SK-N-SH (cell line): ENCODE results near the gene PDGFB. TPM values are rescaled to one million over a fixed set of nuclear protein-coding genes. Genes with fewer than 3 reads are reported as not detected.

Source experiments
- CTCF ChIA-PET: fragments of 300-600, 350-600 bp; formaldehyde crosslinking; extraction: SDS; loops from one replicate; lab custom pipeline; 2021; lab: Yijun Ruan, JAX
- POLR2A ChIA-PET: fragments of 350-600 bp; sonication (Branson Sonifier 250); formaldehyde crosslinking; extraction: SDS; loops from one replicate; lab custom pipeline; 2020; ENCODE audit warnings: antibody characterized with exemption, inconsistent platforms; lab: Yijun Ruan, JAX
- DNase-seq: peaks from one replicate; pipeline ENCODE4 v3.0.0; 2012
- H2AFZ ChIP-seq: fragments of 200-600 bp; sonication (generic); 2 replicates; pipeline ENCODE4 v1.8.1; 2016; ENCODE audit warnings: antibody characterized with exemption, mild to moderate bottlenecking, low read depth
- H3F3A ChIP-seq: fragments of 200-600 bp; sonication (generic); replicated peaks from 2 replicates; pipeline ENCODE3; 2016; ENCODE audit warnings: antibody characterized with exemption, mild to moderate bottlenecking; ENCODE audit not compliant: insufficient read depth
- H3K27ac ChIP-seq, 2 experiments: fragments of 200-500 bp in 1 of 2; fragments of 200-600 bp in 1 of 2; sonication (Bioruptor generic) in 1 of 2; sonication (generic), shearing (Covaris generic) in 1 of 2; 2 replicates each; pipeline versions ENCODE4 v1.5.1 to v1.6.1; 2014 to 2016; ENCODE audit warnings: low read depth in 2 of 2, inconsistent platforms in 1 of 2, low read length in 1 of 2, mild to moderate bottlenecking in 1 of 2, mixed read lengths in 1 of 2
- H3K27me3 ChIP-seq: fragments of 200-600 bp; sonication (generic), shearing (Covaris generic); 2 replicates; pipeline ENCODE4 v1.6.1; 2016; ENCODE audit warnings: mixed run types; ENCODE audit not compliant: insufficient read depth
- H3K36me3 ChIP-seq, 2 experiments: fragments of 200-500 bp in 1 of 2; fragments of 200-600 bp in 1 of 2; sonication (Bioruptor generic) in 1 of 2; sonication (generic) in 1 of 2; replicated peaks in 1 of 2; 2 replicates each; pipeline versions ENCODE3 to v1.5.1; 2014 to 2016; ENCODE audit warnings: low read length in 1 of 2, mild to moderate bottlenecking in 1 of 2; ENCODE audit not compliant: insufficient read depth in 2 of 2, control insufficient read depth in 1 of 2
- H3K4me1 ChIP-seq, 2 experiments: fragments of 200-500 bp in 1 of 2; fragments of 200-600 bp in 1 of 2; sonication (Bioruptor generic) in 1 of 2; sonication (generic), shearing (Covaris generic) in 1 of 2; 2 replicates each; pipeline versions ENCODE4 v1.5.1 to v1.6.1; 2014 to 2016; ENCODE audit warnings: low read depth in 1 of 2, low read length in 1 of 2, mixed run types in 1 of 2; ENCODE audit not compliant: insufficient read depth in 2 of 2, control insufficient read depth in 1 of 2
- H3K4me2 ChIP-seq: fragments of 200-600 bp; sonication (generic), shearing (Covaris generic); 2 replicates; pipeline ENCODE4 v1.6.1; 2017; ENCODE audit warnings: mixed run types
- H3K4me3 ChIP-seq, 2 experiments: fragments of 200-500 bp in 1 of 2; fragments of 200-600 bp in 1 of 2; sonication (Bioruptor generic) in 1 of 2; sonication (generic), shearing (Covaris generic) in 1 of 2; 2 replicates each; pipeline versions ENCODE4 v1.5.1 to v1.8.1; 2014 to 2016; ENCODE audit warnings: low read depth in 2 of 2, inconsistent platforms in 1 of 2, low read length in 1 of 2, mild to moderate bottlenecking in 1 of 2, mixed read lengths in 1 of 2, moderate library complexity in 1 of 2
- H3K79me2 ChIP-seq: fragments of 200-600 bp; sonication (generic); 2 replicates; pipeline ENCODE4 v1.8.1; 2017; ENCODE audit warnings: mild to moderate bottlenecking; ENCODE audit not compliant: insufficient read depth
- H3K9ac ChIP-seq: fragments of 200-600 bp; sonication (generic); 2 replicates; pipeline ENCODE4 v1.6.1; 2017; ENCODE audit warnings: mixed run types
- H3K9me2 ChIP-seq: fragments of 200-600 bp; sonication (generic); 2 replicates; pipeline ENCODE4 v1.6.1; 2017; ENCODE audit warnings: mixed run types
- H3K9me3 ChIP-seq: fragments of 200-600 bp; sonication (generic); 2 replicates; pipeline ENCODE4 v1.6.1; 2017; ENCODE audit warnings: mixed run types, mild to moderate bottlenecking, moderate library complexity
- H4K20me1 ChIP-seq: fragments of 200-600 bp; sonication (generic); 2 replicates; pipeline ENCODE4 v1.6.1; 2017; ENCODE audit warnings: mild to moderate bottlenecking, mixed run types; ENCODE audit not compliant: insufficient read depth
- CTCF ChIP-seq: fragments of 200-600 bp; sonication (generic); IDR thresholded peaks from 2 replicates; pipeline ENCODE4 v1.6.1; 2017; ENCODE audit warnings: antibody characterized with exemption, mild to moderate bottlenecking, moderate library complexity
- EZH2phosphoT487 ChIP-seq: fragments of 200-600 bp; sonication (generic); IDR thresholded peaks from 2 replicates; pipeline ENCODE4 v1.6.1; 2017; ENCODE audit warnings: low read depth, mixed run types, mild to moderate bottlenecking, antibody characterized with exemption, moderate library complexity, borderline replicate concordance
- FOSL2 ChIP-seq: IDR thresholded peaks from 2 replicates; pipeline ENCODE4 v1.4.0; 2012; ENCODE audit warnings: low read depth, mild to moderate bottlenecking, moderate library complexity, borderline replicate concordance
- GATA2 ChIP-seq: sonication (generic); formaldehyde crosslinking; IDR thresholded peaks from 2 replicates; pipeline ENCODE4 v1.5.0; 2020; ENCODE audit warnings: mild to moderate bottlenecking, missing genetic modification reagents
- JUND ChIP-seq: IDR thresholded peaks from 2 replicates; pipeline ENCODE4 v1.4.0; 2012
- MEF2A ChIP-seq: IDR thresholded peaks from 2 replicates; pipeline ENCODE4 v1.4.0; 2012; ENCODE audit warnings: low read depth, borderline replicate concordance
- POLR2AphosphoS5 ChIP-seq: IDR thresholded peaks from 2 replicates; pipeline ENCODE4 v1.6.1; 2012; ENCODE audit warnings: low read depth, low read length
- REST ChIP-seq: IDR thresholded peaks from 2 replicates; pipeline ENCODE4 v1.6.1; 2012; ENCODE audit warnings: mild to moderate bottlenecking, low read depth, low read length, moderate library complexity
- SIN3A ChIP-seq: IDR thresholded peaks from 2 replicates; pipeline ENCODE4 v1.6.1; 2012; ENCODE audit warnings: low read depth, mild to moderate bottlenecking, low read length, moderate library complexity, borderline replicate concordance
- TAF1 ChIP-seq: IDR thresholded peaks from 2 replicates; pipeline ENCODE4 v1.6.1; 2012; ENCODE audit warnings: low read depth, mild to moderate bottlenecking, low read length, moderate library complexity, borderline replicate concordance
- ZBTB33 ChIP-seq: IDR thresholded peaks from 2 replicates; pipeline ENCODE4 v1.4.0; 2012; ENCODE audit warnings: low read depth, borderline replicate concordance
- WGBS: methylation state at CpG from one replicate; pipeline ENCODE4 v1.1.6; 2017; ENCODE audit warnings: low lambda C conversion rate; 5-methylcytosine and 5-hydroxymethylcytosine counted together
- polyA plus RNA-seq, 3 experiments: library from polyadenylated mRNA; depleted of rRNA; stranded (reverse); fragments of >200 nt; gene quantifications; 2 replicates each; pipeline ENCODE4 v1.2.3, GENCODE V29; 2012
- TF ChIP-seq, protein P1 (sequence below): IDR thresholded peaks from 2 replicates; pipeline ENCODE4 v1.4.0; 2012; ENCODE audit warnings: low read depth
- TF ChIP-seq, protein P2 (sequence below): fragments of 150-350 bp; IDR thresholded peaks from 2 replicates; pipeline ENCODE4 v1.6.1; 2017; ENCODE audit warnings: antibody characterized with exemption, low read length, low read depth, borderline replicate concordance

PDGFB gene
- polyA plus RNA-seq, 1 of the 3 experiments (the other 2 are of a cell fraction) = 0.44 TPM

DNA sequence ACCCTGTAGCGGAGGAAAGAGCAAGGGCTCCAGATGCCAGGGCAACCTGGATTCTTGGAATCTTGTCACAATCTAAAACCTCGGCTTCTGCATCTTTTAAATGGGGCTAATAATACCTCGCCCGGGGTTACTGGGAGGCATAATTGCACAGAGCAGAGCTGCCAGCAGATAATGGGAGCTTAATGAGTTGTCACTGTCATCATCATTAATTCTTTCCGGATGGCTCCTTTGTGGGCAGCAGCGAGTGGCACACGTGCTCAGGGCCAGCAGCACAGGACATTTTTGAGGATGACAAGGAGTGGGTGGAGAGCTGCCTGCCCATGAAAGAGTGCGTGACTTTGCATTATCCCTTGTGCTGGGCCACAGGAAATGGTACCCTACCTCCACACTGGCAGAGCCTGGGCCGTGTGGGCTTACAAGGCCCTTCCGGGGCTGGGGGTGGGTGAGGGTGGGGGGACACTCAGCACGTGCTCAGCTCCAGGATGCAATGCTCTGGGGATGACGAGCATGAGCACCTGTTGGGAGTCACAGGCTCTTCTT is 5.7 kb downstream of the PDGFB start:
- POLR2A ChIA-PET = no interaction called here

DNA sequence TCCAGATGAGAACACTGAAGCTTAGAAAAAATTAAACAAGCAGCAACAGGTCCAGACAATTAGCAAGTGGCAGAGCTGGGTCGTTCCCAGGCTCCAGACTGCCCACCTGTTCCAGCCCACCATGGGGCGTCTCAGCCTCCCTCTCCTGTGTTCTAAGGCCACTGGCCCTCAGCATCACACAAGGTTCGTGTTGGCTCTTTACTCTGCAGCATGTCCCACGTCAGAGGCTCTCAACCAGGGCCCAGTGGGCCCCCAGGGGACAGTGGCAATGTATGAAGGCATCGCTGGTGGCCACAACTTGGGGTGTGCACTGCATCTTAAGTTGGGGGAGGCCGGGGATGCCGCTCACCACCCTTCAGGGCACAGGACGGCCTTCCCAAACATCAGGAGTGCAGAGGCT is 6.2 kb downstream of the PDGFB start:
- no peaks in the 10 kb centered on the region; a peak in 1 of 4 replicates for H3K4me1 ChIP-seq
- H3K4me3 ChIP-seq = no peak overlapping the region
- H3K4me2 ChIP-seq = no peak overlapping the region
- CTCF ChIA-PET = interaction anchor here (0.7 kb wide), 1 partner anchor 23 kb away, joined by 3 read pairs; no protein-coding TSS in a partner anchor
- WGBS = 76% methylated on average over 5 of the region's 8 CpGs
- no peaks in the 10 kb centered on the region for H4K20me1 ChIP-seq
- no peak overlapping the region for H3K9ac ChIP-seq
- H3K36me3 ChIP-seq = no peaks in the 10 kb centered on the region
- H3K27ac ChIP-seq = no peak overlapping the region
- no peak for DNase-seq
- H3K79me2 ChIP-seq = no peaks in the 10 kb centered on the region
- no peaks in the 10 kb centered on the region for H3K9me2 ChIP-seq
- H3F3A ChIP-seq = no peaks in the 10 kb centered on the region
- no peak overlapping the region for H2AFZ ChIP-seq
- POLR2A ChIA-PET = no interaction called here
- H3K9me3 ChIP-seq = no peaks in the 10 kb centered on the region
- peaks cover 10% of the 10 kb centered on the region; the same call in 1 of the 2 replicates for H3K27me3 ChIP-seq
- no peak for TF ChIP-seq REST
- TF ChIP-seq POLR2AphosphoS5 = no peak
- no peak for TF ChIP-seq GATA2 (CRISPR knock-in tag)
- no peak for TF ChIP-seq TAF1
- TF ChIP-seq EZH2phosphoT487 = no peak
- no peak for TF ChIP-seq SIN3A
- no peak for TF ChIP-seq CTCF
- no peak for TF ChIP-seq MEF2A
- no peak for TF ChIP-seq JUND

More for the DNA sequence above, 5.7 kb downstream of the PDGFB start:
- Histone ChIP-seq H3K27me3 (peaks cover 12% of the 10 kb centered on the region; the same call in 1 of the 2 replicates), H3K27ac (no peak overlapping the region), H3K9me2 (no peaks in the 10 kb centered on the region), H3K4me2 (no peak overlapping the region), H4K20me1 (no peaks in the 10 kb centered on the region), H2AFZ (no peak overlapping the region), H3K4me1 (no peaks in the 10 kb centered on the region; a peak in 1 of 4 replicates), H3K79me2 (no peaks in the 10 kb centered on the region), H3K36me3 (no peaks in the 10 kb centered on the region), H3K9me3 (no peaks in the 10 kb centered on the region), H3F3A (no peaks in the 10 kb centered on the region), H3K4me3 (no peak overlapping the region), H3K9ac (no peak overlapping the region)
- 94% methylated on average over 2 of the region's 12 CpGs for WGBS
- DNase-seq = peak; percentile 53
- TF ChIP-seq, protein P1, sequence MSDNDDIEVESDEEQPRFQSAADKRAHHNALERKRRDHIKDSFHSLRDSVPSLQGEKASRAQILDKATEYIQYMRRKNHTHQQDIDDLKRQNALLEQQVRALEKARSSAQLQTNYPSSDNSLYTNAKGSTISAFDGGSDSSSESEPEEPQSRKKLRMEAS = no peak
- TF ChIP-seq, protein P2, sequence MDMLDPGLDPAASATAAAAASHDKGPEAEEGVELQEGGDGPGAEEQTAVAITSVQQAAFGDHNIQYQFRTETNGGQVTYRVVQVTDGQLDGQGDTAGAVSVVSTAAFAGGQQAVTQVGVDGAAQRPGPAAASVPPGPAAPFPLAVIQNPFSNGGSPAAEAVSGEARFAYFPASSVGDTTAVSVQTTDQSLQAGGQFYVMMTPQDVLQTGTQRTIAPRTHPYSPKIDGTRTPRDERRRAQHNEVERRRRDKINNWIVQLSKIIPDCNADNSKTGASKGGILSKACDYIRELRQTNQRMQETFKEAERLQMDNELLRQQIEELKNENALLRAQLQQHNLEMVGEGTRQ = no peak
- TF ChIP-seq POLR2AphosphoS5 (no peak), FOSL2 (no peak), ZBTB33 (no peak), MEF2A (no peak)
- CTCF ChIA-PET = interaction anchor here (0.7 kb wide), 1 partner anchor 23 kb away, joined by 3 read pairs; no protein-coding TSS in a partner anchor
